HTERT RPE-1 (cell line): Measurements from ENCODE around the gene HCST.
"Not testable (repeated sequence)": the region's sequence is repeated elsewhere in the genome, so short reads cannot be mapped to it uniquely, and the experiment has no call there.

Source experiments
- in situ Hi-C: fragments of 300-500 bp; cut with MboI; formaldehyde crosslinking; loops from 4 replicates; pipeline ENCODE4 v1.14.3; 2020; ENCODE audit warnings: low sequenced_read_pairs

HCST gene

GRCh38 chr19:35879068-35879467 lies 23.3 kb upstream of the HCST start:
- in situ Hi-C loops: no loop called here

GRCh38 chr19:35879770-35880317 lies 22.5 kb upstream of the HCST start:
- in situ Hi-C loops: no loop called here

- in situ Hi-C loops: no loop called here
Observed at GRCh38 chr19:35882114-35882832, 20.1 kb upstream of the HCST start.

GRCh38 chr19:35883882-35884281 lies 18.4 kb upstream of the HCST start:
- in situ Hi-C loops: no loop called here

GRCh38 chr19:35885225-35885738 lies 17.0 kb upstream of the HCST start:
- in situ Hi-C loops: no loop called here

GRCh38 chr19:35885904-35886303 lies 16.4 kb upstream of the HCST start:
- in situ Hi-C loops: no loop called here

GRCh38 chr19:35887197-35887596 lies 15.1 kb upstream of the HCST start:
- in situ Hi-C loops: no loop called here

GRCh38 chr19:35888398-35888797 lies 13.9 kb upstream of the HCST start:
- in situ Hi-C loops: no loop called here

- in situ Hi-C loops: no loop called here
Observed at GRCh38 chr19:35889370-35890112, 12.8 kb upstream of the HCST start.

- in situ Hi-C loops: no loop called here
Observed at GRCh38 chr19:35890113-35890650, 12.1 kb upstream of the HCST start.

GRCh38 chr19:35891819-35892218 lies 10.5 kb upstream of the HCST start:
- in situ Hi-C loops: not testable (repeated sequence)

GRCh38 chr19:35894342-35894741 lies 8.0 kb upstream of the HCST start:
- in situ Hi-C loops: no loop called here

- in situ Hi-C loops: no loop called here
Observed at GRCh38 chr19:35895911-35896642, 6.3 kb upstream of the HCST start.

- in situ Hi-C loops: no loop called here
Observed at GRCh38 chr19:35896643-35897040, 5.7 kb upstream of the HCST start.

GRCh38 chr19:35897706-35898451 lies 4.5 kb upstream of the HCST start:
- in situ Hi-C loops: no loop called here

- in situ Hi-C loops: no loop called here
Observed at GRCh38 chr19:35898499-35898809, 3.9 kb upstream of the HCST start.

GRCh38 chr19:35899547-35900214 lies 2.6 kb upstream of the HCST start:
- in situ Hi-C loops: no loop called here

- in situ Hi-C loops: no loop called here
Observed at GRCh38 chr19:35901055-35901644, 1.2 kb upstream of the HCST start.

GRCh38 chr19:35902870-35903475 lies 644 bp downstream of the HCST start:
- in situ Hi-C loops: no loop called here
